ENCODE measurements around the gene NUP160.
"Not testable (repeated sequence)": the region's sequence is repeated elsewhere in the genome, so short reads cannot be mapped to it uniquely, and the experiment has no call there.

DNA sequence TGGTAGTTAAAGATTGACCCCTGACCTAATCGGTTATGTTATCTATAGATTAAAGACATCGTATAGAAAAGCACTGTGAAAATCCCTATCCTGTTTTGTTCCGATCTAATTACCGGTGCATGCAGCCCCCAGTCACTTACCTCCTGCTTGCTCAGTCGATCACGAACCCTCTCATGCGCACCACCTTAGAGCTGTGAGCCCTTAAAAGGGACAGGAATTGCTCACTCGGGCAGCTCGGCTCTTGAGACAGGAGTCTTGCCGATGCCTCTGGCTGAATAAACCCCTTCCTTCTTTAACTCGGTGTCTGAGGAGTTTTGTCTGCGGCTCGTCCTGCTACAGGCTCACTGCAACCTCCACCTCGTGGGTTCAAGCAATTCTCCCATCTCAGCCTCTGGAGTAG, 78.6 kb downstream of the NUP160 start:
- TF ChIP-seq, protein P1, sequence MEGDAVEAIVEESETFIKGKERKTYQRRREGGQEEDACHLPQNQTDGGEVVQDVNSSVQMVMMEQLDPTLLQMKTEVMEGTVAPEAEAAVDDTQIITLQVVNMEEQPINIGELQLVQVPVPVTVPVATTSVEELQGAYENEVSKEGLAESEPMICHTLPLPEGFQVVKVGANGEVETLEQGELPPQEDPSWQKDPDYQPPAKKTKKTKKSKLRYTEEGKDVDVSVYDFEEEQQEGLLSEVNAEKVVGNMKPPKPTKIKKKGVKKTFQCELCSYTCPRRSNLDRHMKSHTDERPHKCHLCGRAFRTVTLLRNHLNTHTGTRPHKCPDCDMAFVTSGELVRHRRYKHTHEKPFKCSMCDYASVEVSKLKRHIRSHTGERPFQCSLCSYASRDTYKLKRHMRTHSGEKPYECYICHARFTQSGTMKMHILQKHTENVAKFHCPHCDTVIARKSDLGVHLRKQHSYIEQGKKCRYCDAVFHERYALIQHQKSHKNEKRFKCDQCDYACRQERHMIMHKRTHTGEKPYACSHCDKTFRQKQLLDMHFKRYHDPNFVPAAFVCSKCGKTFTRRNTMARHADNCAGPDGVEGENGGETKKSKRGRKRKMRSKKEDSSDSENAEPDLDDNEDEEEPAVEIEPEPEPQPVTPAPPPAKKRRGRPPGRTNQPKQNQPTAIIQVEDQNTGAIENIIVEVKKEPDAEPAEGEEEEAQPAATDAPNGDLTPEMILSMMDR (IDR thresholded peaks at IDR 0.05; ENCODE audit: low read length): not testable (repeated sequence)
- not testable (repeated sequence) for TF ChIP-seq EZH2 (IDR thresholded peaks at IDR 0.05; ENCODE audit: borderline replicate concordance, low read length)

All from OCI-LY1 (cell line).